ENCODE results near the gene KARS1.

KARS1 gene

DNA sequence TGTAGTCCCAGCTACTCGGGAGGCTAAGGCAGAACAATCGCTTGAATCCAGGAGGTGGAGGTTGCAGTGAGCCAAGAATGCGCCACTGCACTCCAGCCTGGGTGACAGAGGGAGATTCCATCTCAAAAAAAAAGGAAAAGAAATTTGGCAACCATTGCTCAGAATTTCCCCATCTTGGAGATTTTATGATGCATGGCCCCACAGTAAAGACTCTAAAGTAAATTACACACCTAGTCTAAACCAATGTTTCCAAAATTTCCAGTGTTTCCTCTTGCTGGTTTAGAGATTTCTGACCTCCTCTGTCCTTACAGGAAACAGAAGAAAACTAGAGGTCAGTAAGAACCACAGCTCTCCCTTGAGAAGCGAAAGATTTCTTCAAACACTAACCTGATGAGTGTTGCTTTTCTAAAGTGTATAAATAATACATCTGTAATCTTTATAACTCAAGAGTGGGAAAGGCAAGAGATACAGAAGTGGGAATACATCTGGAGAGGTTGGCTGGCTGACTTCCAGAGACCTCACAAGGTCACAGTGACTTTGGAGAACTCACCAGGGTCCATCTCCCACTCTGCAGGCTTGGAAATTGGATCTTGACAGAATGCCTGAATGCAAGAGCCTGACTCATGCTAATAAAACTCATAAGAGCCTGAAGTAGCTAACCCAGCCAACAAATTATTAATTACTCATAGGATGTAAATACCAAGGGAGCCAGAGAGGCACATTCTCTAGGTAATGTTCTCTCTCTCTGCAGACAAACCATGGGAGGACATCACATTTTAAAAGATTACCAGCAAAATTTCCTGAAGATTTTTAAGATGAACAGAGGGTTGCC, 33.2 kb downstream of the KARS1 start:
- ATAC-seq (ENCODE audit: insufficient read depth, low read depth) (no peak), DNase-seq (no peak)
- Histone ChIP-seq H3K9ac (ENCODE audit: low read depth, low read length) (no peak overlapping the region), H3K36me3 (ENCODE audit: insufficient read depth, low read length) (peaks cover 87% of the 10 kb centered on the region), H3K27ac (ENCODE audit: low read length) (no peak overlapping the region), H4K20me1 (ENCODE audit: insufficient read depth, low read length) (no peaks in the 10 kb centered on the region), H3K4me3 (ENCODE audit: low read depth in 1 of 2, low read length in 2 of 2) (no peak overlapping the region), H3K4me2 (ENCODE audit: insufficient read depth, low read length) (no peak overlapping the region), H3K4me1 (ENCODE audit: insufficient read depth, low read length) (no peaks in the 10 kb centered on the region; the same call in 1 of the 2 replicates), H3K79me2 (ENCODE audit: insufficient read depth, low read length) (peaks cover 8% of the 10 kb centered on the region; the same call in 1 of the 2 replicates), H2AFZ (ENCODE audit: low read depth, low read length) (no peak overlapping the region), H3K27me3 (ENCODE audit: insufficient read depth, low read length, poor library complexity) (no peaks in the 10 kb centered on the region), H3K9me3 (ENCODE audit: insufficient read depth, low read length, severe bottlenecking) (no peaks in the 10 kb centered on the region)
- TF ChIP-seq, protein P1, sequence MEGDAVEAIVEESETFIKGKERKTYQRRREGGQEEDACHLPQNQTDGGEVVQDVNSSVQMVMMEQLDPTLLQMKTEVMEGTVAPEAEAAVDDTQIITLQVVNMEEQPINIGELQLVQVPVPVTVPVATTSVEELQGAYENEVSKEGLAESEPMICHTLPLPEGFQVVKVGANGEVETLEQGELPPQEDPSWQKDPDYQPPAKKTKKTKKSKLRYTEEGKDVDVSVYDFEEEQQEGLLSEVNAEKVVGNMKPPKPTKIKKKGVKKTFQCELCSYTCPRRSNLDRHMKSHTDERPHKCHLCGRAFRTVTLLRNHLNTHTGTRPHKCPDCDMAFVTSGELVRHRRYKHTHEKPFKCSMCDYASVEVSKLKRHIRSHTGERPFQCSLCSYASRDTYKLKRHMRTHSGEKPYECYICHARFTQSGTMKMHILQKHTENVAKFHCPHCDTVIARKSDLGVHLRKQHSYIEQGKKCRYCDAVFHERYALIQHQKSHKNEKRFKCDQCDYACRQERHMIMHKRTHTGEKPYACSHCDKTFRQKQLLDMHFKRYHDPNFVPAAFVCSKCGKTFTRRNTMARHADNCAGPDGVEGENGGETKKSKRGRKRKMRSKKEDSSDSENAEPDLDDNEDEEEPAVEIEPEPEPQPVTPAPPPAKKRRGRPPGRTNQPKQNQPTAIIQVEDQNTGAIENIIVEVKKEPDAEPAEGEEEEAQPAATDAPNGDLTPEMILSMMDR (IDR thresholded peaks at IDR 0.05; ENCODE audit: borderline replicate concordance, extremely low read depth, low read length, poor library complexity, severe bottlenecking), result no peak
- TF ChIP-seq EZH2 (IDR thresholded peaks at IDR 0.05; ENCODE audit: borderline replicate concordance, low read depth, low read length, severe bottlenecking), result no peak

DNA sequence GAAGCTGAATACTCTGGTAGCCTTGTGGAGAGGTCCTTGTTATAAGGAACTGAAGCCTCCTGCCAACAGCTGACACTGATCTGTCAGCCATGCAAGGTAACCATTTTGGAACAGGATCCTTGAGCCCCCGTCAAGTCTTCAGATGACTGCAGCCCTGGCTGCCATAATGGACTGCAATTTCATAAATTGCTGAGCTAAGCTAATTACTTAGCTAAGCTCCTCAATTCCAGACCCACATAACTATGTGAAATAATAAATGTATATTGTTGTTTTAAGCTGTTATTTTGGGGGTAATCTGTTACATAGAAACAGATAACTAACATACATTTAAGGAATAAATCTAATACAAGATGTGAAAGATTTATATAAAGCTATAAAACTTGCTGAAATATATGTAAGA, 41.0 kb downstream of the KARS1 start:
- Histone ChIP-seq H3K9me3 (ENCODE audit: insufficient read depth, low read length, severe bottlenecking) (peaks cover 4% of the 10 kb centered on the region), H3K4me1 (ENCODE audit: insufficient read depth, low read length) (no peaks in the 10 kb centered on the region), H3K9ac (ENCODE audit: low read depth, low read length) (no peak overlapping the region), H4K20me1 (ENCODE audit: insufficient read depth, low read length) (no peaks in the 10 kb centered on the region), H3K27ac (ENCODE audit: low read length) (no peak overlapping the region), H3K36me3 (ENCODE audit: insufficient read depth, low read length) (peaks cover 87% of the 10 kb centered on the region), H2AFZ (ENCODE audit: low read depth, low read length) (no peak overlapping the region), H3K79me2 (ENCODE audit: insufficient read depth, low read length) (0 out of 2 replicates have a peak, but pooled peaks cover 5% of the 10 kb centered on the region), H3K4me3 (ENCODE audit: low read depth in 1 of 2, low read length in 2 of 2) (no peak overlapping the region), H3K4me2 (ENCODE audit: insufficient read depth, low read length) (no peak overlapping the region), H3K27me3 (ENCODE audit: insufficient read depth, low read length, poor library complexity) (no peaks in the 10 kb centered on the region)
- DNase-seq (no peak), ATAC-seq (ENCODE audit: insufficient read depth, low read depth) (no peak)
- no peak for TF ChIP-seq EZH2 (IDR thresholded peaks at IDR 0.05; ENCODE audit: borderline replicate concordance, low read depth, low read length, severe bottlenecking)
- TF ChIP-seq, protein P1 (IDR thresholded peaks at IDR 0.05; ENCODE audit: borderline replicate concordance, extremely low read depth, low read length, poor library complexity, severe bottlenecking), result no peak

DNA sequence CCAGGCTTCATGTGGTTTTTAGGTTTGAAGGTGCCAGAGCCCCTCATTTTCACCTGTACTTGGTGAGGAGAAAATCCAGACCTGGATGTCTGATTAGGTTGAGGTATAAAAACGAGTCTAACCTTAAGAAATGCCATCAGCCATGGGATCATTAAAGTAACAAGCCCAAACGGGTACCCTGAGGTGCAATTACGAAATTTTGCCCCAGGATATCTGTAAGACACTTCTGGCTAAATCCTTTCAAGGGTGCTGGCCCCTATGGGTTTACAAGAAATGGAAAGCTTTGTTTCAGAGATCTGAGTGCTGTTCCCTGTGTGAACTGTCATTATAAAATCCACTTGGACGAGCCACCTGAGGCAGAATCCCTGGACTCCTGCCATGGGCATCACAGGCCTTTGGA, 44.2 kb downstream of the KARS1 start:
- no peak for TF ChIP-seq EZH2 (IDR thresholded peaks at IDR 0.05; ENCODE audit: borderline replicate concordance, low read depth, low read length, severe bottlenecking)
- TF ChIP-seq, protein P1 (IDR thresholded peaks at IDR 0.05; ENCODE audit: borderline replicate concordance, extremely low read depth, low read length, poor library complexity, severe bottlenecking), result no peak
- H3K27me3 ChIP-seq (ENCODE audit: insufficient read depth, low read length, poor library complexity), result no peaks in the 10 kb centered on the region
- no peak for DNase-seq
- no peak overlapping the region for H3K27ac ChIP-seq (ENCODE audit: low read length)
- H3K9me3 ChIP-seq (ENCODE audit: insufficient read depth, low read length, severe bottlenecking), result peaks cover 4% of the 10 kb centered on the region
- H2AFZ ChIP-seq (ENCODE audit: low read depth, low read length), result no peak overlapping the region
- H3K79me2 ChIP-seq (ENCODE audit: insufficient read depth, low read length), result no peaks in the 10 kb centered on the region
- no peak overlapping the region for H3K9ac ChIP-seq (ENCODE audit: low read depth, low read length)
- no peaks in the 10 kb centered on the region for H4K20me1 ChIP-seq (ENCODE audit: insufficient read depth, low read length)
- ATAC-seq (ENCODE audit: insufficient read depth, low read depth), result no peak
- peaks cover 82% of the 10 kb centered on the region for H3K36me3 ChIP-seq (ENCODE audit: insufficient read depth, low read length)
- H3K4me3 ChIP-seq (ENCODE audit: low read depth in 1 of 2, low read length in 2 of 2), result no peak overlapping the region
- no peaks in the 10 kb centered on the region for H3K4me1 ChIP-seq (ENCODE audit: insufficient read depth, low read length)
- H3K4me2 ChIP-seq (ENCODE audit: insufficient read depth, low read length), result no peak overlapping the region
